Spleen (tissue), 11 donors: ENCODE data around the gene PRPH2. TPM values are rescaled to one million over a fixed set of nuclear protein-coding genes. Genes with fewer than 3 reads are reported as not detected.

ENCODE experiments used
- DNase-seq: peaks from one replicate; pipeline ENCODE4 v3.0.0-alpha.2; 2020
- H3K27ac ChIP-seq, 8 donors: fragments of 200-600 bp; sonication (generic) in 7 of 8; 1 replicate in 4 of 8; 2 replicates in 4 of 8; pipeline versions ENCODE4 v1.5.0 to v1.8.0; 2016 to 2021; ENCODE audit warnings: inconsistent platforms in 4 of 8, mild to moderate bottlenecking in 4 of 8, moderate library complexity in 1 of 8
- H3K27me3 ChIP-seq, 7 donors: fragments of 200-600 bp; sonication (generic) in 6 of 7; replicated peaks in 1 of 7; 1 replicate in 4 of 7; 2 replicates in 3 of 7; pipeline versions ENCODE4 v1.5.0 to v1.8.0; 2016 to 2021; ENCODE audit warnings: inconsistent platforms in 3 of 7, mild to moderate bottlenecking in 1 of 7
- H3K36me3 ChIP-seq, 6 donors: fragments of 200-600 bp; sonication (generic) in 5 of 6; 1 replicate in 4 of 6; 2 replicates in 2 of 6; pipeline versions ENCODE4 v1.5.0 to v1.8.0; 2016 to 2021; ENCODE audit warnings: inconsistent platforms in 2 of 6
- H3K4me1 ChIP-seq, 6 donors: fragments of 200-600 bp; sonication (generic) in 5 of 6; 1 replicate in 3 of 6; 2 replicates in 3 of 6; pipeline versions ENCODE4 v1.5.0 to v1.8.0; 2016 to 2021; ENCODE audit warnings: inconsistent platforms in 3 of 6
- H3K4me3 ChIP-seq, 8 donors: fragments of 200-600 bp; sonication (generic) in 7 of 8; 1 replicate in 4 of 8; 2 replicates in 4 of 8; pipeline versions ENCODE4 v1.5.0 to v1.8.0; 2016 to 2021; ENCODE audit warnings: inconsistent platforms in 4 of 8, mild to moderate bottlenecking in 4 of 8, moderate library complexity in 2 of 8
- H3K9me3 ChIP-seq, 8 donors: fragments of 200-600 bp; sonication (generic) in 7 of 8; 1 replicate in 4 of 8; 2 replicates in 4 of 8; pipeline versions ENCODE4 v1.5.0 to v1.8.0; 2016 to 2021; ENCODE audit warnings: inconsistent platforms in 4 of 8
- POLR2A ChIP-seq, 3 donors: fragments of 450-650 bp; IDR thresholded peaks; one replicate each; pipeline ENCODE4 v1.5.1; 2017; ENCODE audit warnings: antibody characterized with exemption in 3 of 3, mild to moderate bottlenecking in 1 of 3
- POLR2AphosphoS5 ChIP-seq, 3 donors: sonication (generic); formaldehyde crosslinking; IDR thresholded peaks; one replicate each; pipeline ENCODE4 v1.5.1; 2017; ENCODE audit warnings: antibody characterized with exemption in 3 of 3
- WGBS, 5 donors: extraction: QIAGEN DNeasy Blood & Tissue Kit in 3 of 5; methylation state at CpG; one replicate each; pipeline versions ENCODE4 v1.1.5 to v1.1.7; 2013 to 2018; 5-methylcytosine and 5-hydroxymethylcytosine counted together
- intact Hi-C: fragments of 100-400 bp; cut with DNase I; formaldehyde crosslinking; loops from one replicate; pipeline ENCODE4 v1.15.0; 2023; ENCODE audit warnings: low total_unique reads
- polyA plus RNA-seq, 3 donors: library from polyadenylated mRNA; stranded (reverse); fragments of 200-250 nt; gene quantifications; one replicate each; pipeline ENCODE4 v1.2.1, GENCODE V29; 2013
- total RNA-seq, 7 donors: library from RNA; depleted of rRNA in 3 of 7; stranded (reverse); fragments of >200 nt in 3 of 7; fragmentation: NEBNext Ultra II Directional in 4 of 7; extraction: Animal tissue kit (Norgen Biotek cat#: 25700) in 4 of 7; gene quantifications; one replicate each; pipeline versions ENCODE4 v1.1.0 to v1.2.1, GENCODE V29; 2016 to 2021
- TF ChIP-seq, protein P1 (sequence below), 11 experiments: fragments of 200-600 bp in 7 of 11; fragments of 450-650 bp in 4 of 11; sonication (generic) in 4 of 11; IDR thresholded peaks in 8 of 11; conservative IDR thresholded peaks in 3 of 11; 1 replicate in 7 of 11; 2 replicates in 4 of 11; pipeline versions ENCODE4 v1.4.0 to v1.8.0; 2016 to 2021; ENCODE audit warnings: antibody characterized with exemption in 11 of 11, inconsistent platforms in 4 of 11, mild to moderate bottlenecking in 1 of 11
- donor health status: healthy with polysubstance abuse.
- donor health status: DM: no; HTN: no; CAD: no; lungs with moderate emphysema.
- donor health status: DM: no; HTN: no; CAD: no.
- donor health status: Bipolar disorder and iron deficiency.
- donor health status: healthy.
- donor health status: DM: no; HTN: no; CAD: no.
- donor health status: DM: yes; HTN: yes; CAD: no.

PRPH2 gene
- total and polyA plus RNA-seq, 10 donors, result 0.27 to 1.8 (median 0.73) TPM

GRCh38 chr6:42751055-42751454, 28.7 kb upstream of the PRPH2 start:
- H3K4me3 ChIP-seq, result no peak overlapping the region
- H3K27ac ChIP-seq, result no peak overlapping the region
- DNase-seq, result no peak
- no peaks in the 10 kb centered on the region for H3K27me3 ChIP-seq
- peaks cover 11 to 53% (median 26%) of the 10 kb centered on the region in 6 donors for H3K4me1 ChIP-seq
- WGBS, 5 donors, result 74 to 83% (median 77%) methylated on average over 3 of the region's 3 CpGs
- TF ChIP-seq, protein P1, sequence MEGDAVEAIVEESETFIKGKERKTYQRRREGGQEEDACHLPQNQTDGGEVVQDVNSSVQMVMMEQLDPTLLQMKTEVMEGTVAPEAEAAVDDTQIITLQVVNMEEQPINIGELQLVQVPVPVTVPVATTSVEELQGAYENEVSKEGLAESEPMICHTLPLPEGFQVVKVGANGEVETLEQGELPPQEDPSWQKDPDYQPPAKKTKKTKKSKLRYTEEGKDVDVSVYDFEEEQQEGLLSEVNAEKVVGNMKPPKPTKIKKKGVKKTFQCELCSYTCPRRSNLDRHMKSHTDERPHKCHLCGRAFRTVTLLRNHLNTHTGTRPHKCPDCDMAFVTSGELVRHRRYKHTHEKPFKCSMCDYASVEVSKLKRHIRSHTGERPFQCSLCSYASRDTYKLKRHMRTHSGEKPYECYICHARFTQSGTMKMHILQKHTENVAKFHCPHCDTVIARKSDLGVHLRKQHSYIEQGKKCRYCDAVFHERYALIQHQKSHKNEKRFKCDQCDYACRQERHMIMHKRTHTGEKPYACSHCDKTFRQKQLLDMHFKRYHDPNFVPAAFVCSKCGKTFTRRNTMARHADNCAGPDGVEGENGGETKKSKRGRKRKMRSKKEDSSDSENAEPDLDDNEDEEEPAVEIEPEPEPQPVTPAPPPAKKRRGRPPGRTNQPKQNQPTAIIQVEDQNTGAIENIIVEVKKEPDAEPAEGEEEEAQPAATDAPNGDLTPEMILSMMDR (IDR thresholded peaks at IDR 0.05 in 8 of 11, conservative IDR thresholded peaks at IDR 0.05 in 3 of 11), result no peak
- TF ChIP-seq POLR2A (IDR thresholded peaks at IDR 0.05), result no peak
- TF ChIP-seq POLR2AphosphoS5 (IDR thresholded peaks at IDR 0.05), result no peak
- peaks cover 0 to 7% (median 0%) of the 10 kb centered on the region in 6 donors for H3K36me3 ChIP-seq
- H3K9me3 ChIP-seq, result no peaks in the 10 kb centered on the region
- intact Hi-C loops, result no loop called here

DNA sequence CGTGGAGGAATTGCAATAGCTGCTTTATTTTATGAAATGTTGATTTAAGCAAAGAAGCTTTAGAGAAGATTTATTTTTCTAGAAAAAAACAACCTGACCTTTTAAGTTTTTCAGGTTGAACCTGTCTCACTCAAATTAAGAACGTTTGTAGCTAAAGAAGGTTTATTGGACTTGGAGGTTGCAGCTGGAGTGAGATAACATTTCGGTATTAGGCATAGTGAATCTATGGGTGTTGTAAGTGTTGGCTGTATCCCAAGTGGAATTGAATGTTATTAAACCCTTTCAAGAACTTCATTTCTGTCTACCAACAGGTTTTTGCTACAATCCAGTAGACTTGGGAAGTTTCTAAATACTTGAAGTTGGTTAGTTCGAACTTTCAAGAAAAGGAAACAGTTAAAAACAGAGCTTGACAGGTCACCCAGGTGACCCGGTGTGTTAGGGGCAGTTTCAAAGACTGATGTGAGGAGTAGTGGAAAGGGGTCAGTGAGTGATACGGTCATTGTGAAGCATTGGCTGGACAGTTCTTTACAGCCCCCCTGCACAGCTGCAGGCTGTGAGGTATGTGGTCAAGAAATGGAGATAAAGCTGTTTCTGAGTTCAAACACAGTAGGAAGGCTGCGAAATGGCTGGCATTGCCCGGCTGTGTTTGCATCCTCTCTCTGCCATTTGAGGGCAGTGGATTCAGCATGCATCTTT, 26.0 kb upstream of the PRPH2 start:
- 70 to 81% (median 74%) methylated on average over 8 of the region's 8 CpGs for WGBS, 5 donors
- peak overlapping the region in 4 of 8 donors; percentile 26 to 98 (median 96) for H3K27ac ChIP-seq
- no peak for DNase-seq
- intact Hi-C loops, result loop anchor here (5.0 to 10.0 kb wide), 2 partner anchors 39 to 126 kb away; partner anchors contain the start of gene RPL7L1
- no peaks in the 10 kb centered on the region for H3K9me3 ChIP-seq
- peaks cover 0 to 8% (median 0%) of the 10 kb centered on the region in 6 donors for H3K36me3 ChIP-seq
- H3K27me3 ChIP-seq, result no peaks in the 10 kb centered on the region
- H3K4me1 ChIP-seq, result peaks cover 27 to 75% (median 46%) of the 10 kb centered on the region in 6 donors
- peak overlapping the region in 2 of 8 donors; percentile 94 to 97 for H3K4me3 ChIP-seq
- no peak for TF ChIP-seq POLR2AphosphoS5 (IDR thresholded peaks at IDR 0.05)
- TF ChIP-seq, protein P1 (IDR thresholded peaks at IDR 0.05 in 8 of 11, conservative IDR thresholded peaks at IDR 0.05 in 3 of 11), result no peak

DNA sequence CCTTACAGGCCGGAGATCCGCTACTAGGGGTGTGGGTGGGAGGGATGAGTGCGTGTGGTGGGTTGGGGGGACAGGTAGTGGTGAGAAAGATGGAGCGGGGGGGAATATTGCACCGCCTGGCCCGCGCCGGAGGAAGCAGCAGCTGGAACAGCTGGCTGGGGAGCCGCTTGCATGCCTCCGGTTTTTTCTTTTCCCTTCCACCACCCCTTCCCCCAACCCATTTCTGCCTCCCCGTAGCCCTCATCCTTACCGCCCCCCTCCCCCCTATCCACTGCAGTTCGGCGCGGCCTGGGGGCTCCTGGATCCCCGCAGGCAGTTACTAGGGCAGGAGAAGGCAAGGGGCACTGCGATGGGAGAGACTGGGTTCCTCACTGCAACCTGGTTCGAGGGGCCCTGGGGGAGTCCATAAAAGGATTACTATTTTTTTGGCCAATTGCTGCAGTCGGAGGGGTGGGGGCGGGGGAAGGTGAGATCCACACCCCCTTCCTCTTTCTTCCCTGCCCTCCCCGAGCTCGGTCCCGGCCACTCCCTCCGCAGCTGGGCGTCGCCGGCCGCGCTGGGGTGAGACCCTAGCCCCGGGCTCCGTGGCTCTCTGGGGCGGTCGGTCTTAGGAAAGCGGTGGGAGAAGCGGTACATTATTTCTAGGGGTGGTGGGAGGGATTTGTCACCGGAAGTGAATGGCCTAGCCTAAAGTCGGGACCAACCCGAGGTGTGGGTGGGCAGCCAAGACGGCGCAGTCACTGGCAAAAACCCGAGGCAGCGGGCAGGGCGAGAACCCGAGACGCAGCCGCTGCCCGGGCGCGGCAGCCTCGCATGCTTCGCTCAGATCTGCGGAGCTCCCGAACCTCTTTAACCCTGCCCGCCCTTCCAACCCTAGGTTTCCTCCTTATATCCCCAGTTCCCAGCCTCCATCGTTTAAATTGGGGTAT, 24.3 kb upstream of the PRPH2 start:
- Histone ChIP-seq H3K4me3 (peak overlapping the region; percentile 69 to 97 (median 88)), H3K27me3 (no peaks in the 10 kb centered on the region), H3K9me3 (no peaks in the 10 kb centered on the region), H3K4me1 (peaks cover 27 to 79% (median 47%) of the 10 kb centered on the region in 6 donors), H3K36me3 (peaks cover 0 to 7% (median 0%) of the 10 kb centered on the region in 6 donors), H3K27ac (peak overlapping the region; percentile 83 to 98 (median 96))
- DNase-seq, result peak; percentile 97
- TF ChIP-seq POLR2AphosphoS5 (IDR thresholded peaks at IDR 0.05) (peak; percentile 99), POLR2A (IDR thresholded peaks at IDR 0.05) (peak in 2 of 3 donors; percentile 74 to 79)
- TF ChIP-seq, protein P1 (IDR thresholded peaks at IDR 0.05 in 8 of 11, conservative IDR thresholded peaks at IDR 0.05 in 3 of 11), result peak in 1 of 11 experiments; percentile 17
- 0 to 1% (median 0%) methylated on average over 31 to 55 of the region's 55 CpGs for WGBS, 5 donors
- intact Hi-C loops, result loop anchor here (5.0 to 10.0 kb wide), 2 partner anchors 41 to 128 kb away; partner anchors contain the start of gene RPL7L1
